Measurements from ENCODE around the gene UBE2L3.
"Not testable (repeated sequence)": the region's sequence is repeated elsewhere in the genome, so short reads cannot be mapped to it uniquely, and the experiment has no call there.

UBE2L3 gene

GRCh38 chr22:21626073-21626734 lies 58.7 kb downstream of the UBE2L3 start:
- in situ Hi-C loops (cut with MboI; ENCODE audit: low sequenced_read_pairs) = no loop called here

DNA sequence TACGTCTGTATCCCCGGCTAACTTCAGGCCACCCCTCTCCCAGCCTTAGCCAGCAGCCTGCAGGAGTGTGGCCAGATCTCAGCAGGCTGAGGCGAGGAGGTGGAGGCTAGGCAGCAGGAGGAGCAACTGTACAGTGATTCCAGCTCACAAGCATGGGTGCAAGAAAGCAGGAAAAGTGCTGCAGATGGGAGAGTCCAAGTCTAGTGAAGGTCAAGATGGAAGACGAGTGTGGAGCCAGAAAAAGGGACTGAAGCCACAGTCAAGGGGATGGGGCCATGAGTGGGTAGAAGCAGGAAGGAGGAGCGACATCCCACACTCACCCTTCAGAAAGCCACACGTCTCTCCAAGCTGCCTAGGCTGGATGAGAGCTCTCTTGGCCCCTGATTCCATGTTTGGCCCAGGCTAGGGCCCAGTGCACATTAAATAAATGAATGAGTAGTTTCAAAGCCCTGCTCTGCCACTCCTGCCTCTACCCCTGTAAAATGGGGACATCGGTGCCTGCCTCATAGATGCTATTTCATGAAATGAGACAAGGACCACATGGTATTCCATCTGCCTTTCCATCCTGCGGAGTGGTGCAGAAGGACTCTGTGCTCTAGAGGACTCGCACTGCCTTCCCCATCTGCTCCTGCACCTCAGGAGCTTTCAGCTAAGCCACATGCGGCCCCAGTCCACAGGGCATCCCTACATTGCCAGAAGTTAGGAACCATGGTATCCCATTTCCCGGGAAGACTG lies 59.4 kb downstream of the UBE2L3 start:
- in situ Hi-C loops (cut with MboI; ENCODE audit: low sequenced_read_pairs) = no loop called here

DNA sequence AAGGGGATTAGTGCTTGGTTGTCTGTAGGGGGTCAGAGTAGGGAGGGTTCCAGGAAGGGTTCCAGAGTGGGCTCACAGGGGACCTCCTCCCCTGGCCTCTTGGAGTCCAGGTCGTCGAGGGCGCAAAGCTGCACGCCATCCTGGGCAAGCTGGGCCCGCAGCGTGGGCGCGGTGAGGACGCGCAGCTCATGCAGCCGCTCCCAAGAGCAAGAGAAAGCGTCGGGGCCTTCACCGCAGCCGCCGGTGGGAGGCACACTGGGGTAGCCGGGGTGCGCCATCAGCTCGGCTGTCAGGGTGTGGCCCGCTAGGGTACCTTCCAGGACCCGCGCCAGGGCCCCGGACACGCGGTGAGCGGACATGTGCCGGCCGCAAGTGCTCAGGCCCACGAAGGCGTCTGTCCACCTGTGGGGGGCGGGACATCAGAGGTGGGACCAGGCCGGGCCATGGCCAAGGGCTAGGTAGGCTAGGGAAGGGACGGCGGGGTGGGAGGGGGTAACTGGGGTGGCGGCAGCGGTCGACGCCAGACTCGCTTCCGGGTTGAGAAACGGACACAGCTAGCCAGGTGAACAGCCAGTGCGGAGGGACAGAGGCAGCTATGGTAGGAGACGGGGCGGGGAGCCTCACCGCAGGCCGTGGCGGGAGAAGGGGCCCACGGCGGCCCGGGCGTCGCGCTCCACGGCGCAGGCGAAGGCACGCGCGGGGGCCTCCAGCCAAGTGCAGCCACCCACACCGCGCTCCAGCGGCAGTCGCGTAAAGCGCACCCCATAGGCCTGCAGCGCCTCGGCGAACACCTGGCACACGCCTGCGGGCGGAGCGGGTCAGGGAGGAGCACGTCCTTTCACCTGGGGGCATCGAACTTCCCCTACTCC lies 61.1 kb downstream of the UBE2L3 start:
- in situ Hi-C loops (cut with MboI; ENCODE audit: low sequenced_read_pairs) = no loop called here

DNA sequence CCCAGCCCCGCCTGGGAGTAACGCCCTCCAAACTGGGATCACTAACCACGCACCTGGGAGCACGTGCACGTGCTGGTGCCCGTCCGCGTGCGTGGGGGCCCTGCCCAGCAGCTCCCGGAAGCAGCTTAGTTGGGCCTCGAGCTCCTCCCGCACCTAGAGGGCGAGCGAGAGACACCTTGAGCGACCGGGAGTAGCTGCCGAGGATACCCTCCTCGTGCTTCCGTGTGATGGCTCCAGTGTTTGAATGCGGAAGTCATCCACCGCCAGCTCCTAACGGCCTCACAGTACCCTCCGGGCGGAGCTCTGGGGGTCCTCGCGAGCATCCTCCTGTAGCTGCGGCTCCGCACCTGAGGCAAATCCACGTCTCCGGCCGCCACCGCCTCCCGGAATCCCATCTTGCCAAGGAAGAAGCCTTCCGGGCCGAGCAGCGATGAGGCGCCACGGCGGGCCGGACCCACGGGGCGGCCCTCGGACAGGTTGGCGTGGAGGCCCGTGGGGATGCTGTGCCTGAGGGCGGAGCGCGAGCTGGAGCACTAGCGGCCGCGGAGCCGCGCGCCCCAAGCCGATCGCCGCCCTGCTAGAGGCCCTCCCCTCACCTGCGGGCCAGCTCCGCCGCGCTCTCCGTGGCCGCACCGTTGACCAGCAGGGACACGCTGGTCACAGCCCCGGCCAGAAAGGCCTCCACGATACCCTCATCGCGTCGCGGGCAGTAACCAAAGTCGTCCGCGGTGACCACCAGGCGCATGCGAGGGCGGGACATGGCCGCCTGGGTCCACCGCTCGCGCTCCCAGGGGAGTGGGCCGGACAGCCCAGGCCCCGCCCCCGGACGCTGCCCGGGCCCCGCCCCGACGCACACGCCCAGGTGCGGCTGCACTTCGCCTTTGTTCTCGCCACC lies 62.0 kb downstream of the UBE2L3 start, which contains the start of gene YDJC:
Gene YDJC, minus strand, starts transcription at position 768 of the 895 bp plus-strand sequence. Its CDS starts 8 bp downstream, at position 760.
- in situ Hi-C loops (cut with MboI; ENCODE audit: low sequenced_read_pairs) = no loop called here

GRCh38 chr22:21631025-21631424 lies 63.5 kb downstream of the UBE2L3 start:
- in situ Hi-C loops (cut with MboI; ENCODE audit: low sequenced_read_pairs) = no loop called here

DNA sequence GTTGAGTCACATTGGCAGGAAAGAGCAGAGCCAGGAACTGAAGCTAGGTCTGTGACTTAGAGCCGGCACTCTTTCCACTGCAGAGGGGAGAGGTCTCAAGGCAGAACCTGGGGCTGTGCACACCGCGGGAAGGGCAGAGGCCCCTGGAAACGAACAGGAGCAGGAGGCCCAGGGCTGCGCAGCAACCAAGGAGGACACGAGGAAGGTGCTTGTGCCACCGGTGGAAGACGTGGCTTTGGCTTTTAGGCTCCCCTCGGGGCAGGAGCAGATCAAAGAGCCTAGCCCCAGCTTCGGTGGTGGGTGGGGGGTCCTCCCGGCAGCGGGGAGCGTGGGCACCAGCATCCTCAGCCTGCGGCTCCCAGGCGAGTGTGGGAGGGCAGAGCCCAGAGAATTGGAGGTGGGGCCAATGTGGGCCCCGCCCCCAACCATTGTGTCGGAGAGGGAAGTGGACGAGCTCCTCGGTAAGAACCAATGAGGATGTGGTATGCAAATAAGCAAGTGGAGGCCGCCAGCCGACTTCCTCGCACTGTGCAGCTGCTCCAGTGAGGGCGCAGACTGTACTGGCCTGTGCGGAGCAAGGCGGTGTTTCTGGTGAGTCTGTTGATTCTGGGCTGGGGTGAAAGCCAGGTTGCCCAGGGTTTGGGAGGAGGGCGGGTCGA lies 64.9 kb downstream of the UBE2L3 start, which contains the start of gene CCDC116:
Gene CCDC116, plus strand, starts transcription at position 524 of the 659 bp plus-strand sequence. CDS start 422 bp downstream, outside the sequence.
- in situ Hi-C loops (cut with MboI; ENCODE audit: low sequenced_read_pairs) = no loop called here

- in situ Hi-C loops (cut with MboI; ENCODE audit: low sequenced_read_pairs) = no loop called here
These were observed 65.4 kb downstream of the UBE2L3 start for GRCh38 chr22:21632931-21633330.

GRCh38 chr22:21633481-21633880 lies 66.0 kb downstream of the UBE2L3 start:
- in situ Hi-C loops (cut with MboI; ENCODE audit: low sequenced_read_pairs) = no loop called here

DNA sequence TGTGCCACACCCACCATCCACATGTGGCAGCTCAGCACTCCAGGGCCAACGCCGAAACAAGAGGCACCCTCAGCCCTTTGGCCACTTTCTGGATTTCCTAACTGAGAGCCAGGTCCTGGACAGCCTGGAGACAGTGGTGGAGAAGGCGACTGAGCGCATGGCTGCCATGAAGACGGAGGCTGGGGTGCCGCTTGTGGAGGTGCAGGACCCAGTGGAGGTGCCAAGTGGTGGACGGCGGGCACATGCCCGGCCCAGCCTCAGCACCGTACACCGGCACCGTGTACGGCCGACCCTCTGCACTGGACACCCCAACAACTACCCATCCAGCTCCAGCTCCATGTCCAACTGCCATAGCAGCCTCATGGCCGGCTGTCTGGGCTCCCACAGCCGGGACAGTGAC lies 66.6 kb downstream of the UBE2L3 start:
- in situ Hi-C loops (cut with MboI; ENCODE audit: low sequenced_read_pairs) = no loop called here

DNA sequence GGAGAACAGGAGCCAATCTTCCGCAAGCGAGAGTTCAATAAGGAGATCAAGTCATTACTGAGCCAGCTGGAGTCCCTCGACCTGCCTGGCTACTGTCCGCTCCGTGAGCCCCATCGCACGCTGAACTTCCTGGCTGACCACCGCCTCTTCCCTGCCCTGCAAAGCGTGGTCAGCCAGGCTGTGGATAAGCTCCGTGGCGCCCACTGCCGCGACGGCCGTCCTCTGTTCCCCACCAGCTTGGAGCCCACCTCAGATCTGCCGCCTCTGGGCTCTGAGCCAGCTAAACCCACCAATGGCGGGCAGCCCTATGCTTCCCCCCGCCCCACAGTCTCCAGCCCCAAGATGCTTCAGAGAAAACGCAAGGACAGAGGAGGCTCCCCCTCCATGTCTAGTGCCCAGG lies 67.3 kb downstream of the UBE2L3 start:
- in situ Hi-C loops (cut with MboI; ENCODE audit: low sequenced_read_pairs) = no loop called here

DNA sequence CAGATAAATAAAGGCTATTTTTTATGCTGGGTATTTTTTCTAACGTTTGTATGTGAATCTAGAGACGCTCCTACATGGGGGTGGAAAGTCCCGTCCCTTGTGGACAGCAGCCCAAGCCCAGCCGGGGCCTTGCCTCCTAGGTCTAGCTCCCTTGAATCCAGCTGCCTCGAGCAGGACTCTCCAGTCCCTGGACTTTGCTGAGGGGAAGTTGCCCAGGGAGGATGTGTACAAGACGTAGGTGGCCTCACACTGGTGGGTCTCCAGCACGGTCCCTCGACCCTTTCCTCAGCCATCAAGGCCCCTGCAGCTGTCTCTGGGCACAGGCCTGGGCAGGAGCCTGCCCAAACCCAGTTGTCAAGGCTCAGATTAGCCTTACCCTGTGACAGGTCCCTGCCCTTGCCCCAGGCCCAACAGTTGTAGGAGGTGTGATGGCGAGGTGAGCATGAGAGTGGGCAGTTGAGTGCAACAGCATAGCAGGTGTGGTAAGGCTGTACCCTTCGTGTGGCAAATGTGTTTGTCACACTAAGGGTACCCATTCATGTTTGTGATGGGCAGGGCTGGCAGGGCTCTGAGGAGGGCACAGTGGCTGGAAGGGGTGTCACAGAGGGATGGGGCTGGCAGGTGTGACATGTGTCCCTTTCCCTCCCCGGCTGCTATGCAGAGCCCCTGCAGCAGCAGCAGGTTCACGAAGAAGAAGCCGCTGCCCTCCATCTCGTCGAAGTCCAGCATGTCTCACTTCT lies 68.4 kb downstream of the UBE2L3 start:
- in situ Hi-C loops (cut with MboI; ENCODE audit: low sequenced_read_pairs) = no loop called here

DNA sequence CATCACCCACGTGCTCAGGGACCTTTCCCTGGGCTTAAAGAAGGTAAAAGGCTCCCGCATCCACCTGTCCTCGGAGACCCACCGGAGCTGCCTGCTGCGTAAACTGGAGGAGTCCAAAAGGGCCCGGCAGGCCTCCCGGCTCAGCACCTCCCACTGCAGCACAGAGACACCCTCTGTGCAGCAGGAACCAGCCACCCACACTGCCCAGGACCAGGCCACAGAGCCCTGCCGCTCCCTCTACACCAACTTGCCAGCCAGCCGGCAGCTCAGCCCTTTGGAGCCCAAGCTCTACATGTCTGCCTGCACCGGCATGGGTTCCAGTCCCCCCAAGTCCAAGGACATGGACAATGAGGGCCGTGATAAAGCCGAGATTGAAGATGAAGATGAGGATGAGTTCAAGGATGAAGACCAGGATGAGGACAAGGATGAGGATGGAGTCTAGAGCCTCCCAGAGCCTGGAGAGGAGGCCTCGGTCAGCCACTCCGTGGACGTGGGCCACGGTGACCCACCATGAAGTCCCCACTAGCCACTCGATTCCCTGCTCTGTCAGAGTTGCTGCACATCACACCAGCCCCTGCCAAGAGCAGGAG lies 69.2 kb downstream of the UBE2L3 start:
- in situ Hi-C loops (cut with MboI; ENCODE audit: low sequenced_read_pairs) = no loop called here

- in situ Hi-C loops (cut with MboI; ENCODE audit: low sequenced_read_pairs) = not testable (repeated sequence)
These were observed 69.9 kb downstream of the UBE2L3 start for GRCh38 chr22:21637450-21637849.

GRCh38 chr22:21639359-21639758 lies 71.8 kb downstream of the UBE2L3 start:
- in situ Hi-C loops (cut with MboI; ENCODE audit: low sequenced_read_pairs) = no loop called here

DNA sequence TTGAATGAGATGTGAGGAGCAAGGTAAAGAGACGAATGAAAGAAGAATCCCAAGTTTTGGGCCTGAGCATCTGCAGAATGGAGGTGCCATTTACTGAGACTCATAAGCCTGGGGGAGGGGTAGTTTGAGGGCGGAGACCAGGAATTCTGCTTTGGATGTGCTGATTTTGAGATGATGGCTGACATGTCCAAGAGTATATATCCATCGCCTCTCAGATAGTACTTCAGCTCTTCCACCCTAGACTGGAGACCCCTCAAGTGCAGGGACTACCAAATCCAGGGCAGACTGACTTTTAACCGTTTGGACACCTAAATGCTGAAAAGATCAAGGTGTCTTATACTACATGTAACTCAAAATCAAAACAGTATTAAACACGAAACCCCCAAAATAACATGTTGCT lies 73.3 kb downstream of the UBE2L3 start:
- in situ Hi-C loops (cut with MboI; ENCODE audit: low sequenced_read_pairs) = no loop called here

GRCh38 chr22:21641417-21641788 lies 73.9 kb downstream of the UBE2L3 start:
- in situ Hi-C loops (cut with MboI; ENCODE audit: low sequenced_read_pairs) = no loop called here

GRCh38 chr22:21641789-21642583 lies 74.5 kb downstream of the UBE2L3 start, which contains the start of gene SDF2L1:
SDF2L1 (plus strand) TSS chr22:21642302; CDS start chr22:21642337, 35 bp downstream.
- in situ Hi-C loops (cut with MboI; ENCODE audit: low sequenced_read_pairs) = no loop called here
